NB4 (cell line): ENCODE data around the gene GABRR3.

ENCODE experiments used
- DNase-seq: peaks from one replicate; pipeline ENCODE4 v3.0.0; 2010; ENCODE audit warnings: low read depth
- H3K4me3 ChIP-seq: one replicate; pipeline ENCODE4 v1.5.1; 2011; ENCODE audit warnings: mild to moderate bottlenecking, low read depth, low read length, moderate library complexity
- CTCF ChIP-seq: IDR thresholded peaks from one replicate; pipeline ENCODE4 v1.5.1; 2012; ENCODE audit warnings: low read depth, low read length
- MAX ChIP-seq: IDR thresholded peaks from 2 replicates; pipeline ENCODE4 v1.6.1; 2011; ENCODE audit warnings: low read depth, low read length
- MYC ChIP-seq: IDR thresholded peaks from 2 replicates; pipeline ENCODE4 v1.6.1; 2011; ENCODE audit warnings: low read depth, low read length
- POLR2A ChIP-seq: IDR thresholded peaks from 2 replicates; pipeline ENCODE4 v1.6.1; 2011; ENCODE audit warnings: mild to moderate bottlenecking; ENCODE audit not compliant: insufficient read length; ENCODE audit errors: extremely low read depth

Gene GABRR3

GRCh38 chr3:97939401-97939800 lies 95.7 kb downstream of the GABRR3 start:
- no peak for TF ChIP-seq CTCF
- TF ChIP-seq POLR2A, result no peak
- TF ChIP-seq MYC, result no peak
- no peak for TF ChIP-seq MAX
- DNase-seq, result no peak
- no peak overlapping the region for H3K4me3 ChIP-seq

- no peak overlapping the region for H3K4me3 ChIP-seq
- no peak for DNase-seq
- TF ChIP-seq CTCF (no peak), MAX (no peak), MYC (no peak), POLR2A (no peak)
Observed at GRCh38 chr3:97938444-97938843, 96.7 kb downstream of the GABRR3 start.

- TF ChIP-seq CTCF (no peak), MAX (no peak), POLR2A (no peak), MYC (no peak)
- DNase-seq, result no peak
- H3K4me3 ChIP-seq, result no peak overlapping the region
Observed at GRCh38 chr3:97937205-97937604, 97.9 kb downstream of the GABRR3 start.

GRCh38 chr3:97935842-97936241 lies 99.3 kb downstream of the GABRR3 start:
- H3K4me3 ChIP-seq, result no peak overlapping the region
- TF ChIP-seq CTCF (no peak), POLR2A (no peak), MYC (no peak), MAX (no peak)
- DNase-seq, result no peak
